Measurements from ENCODE around the gene FGFBP2. TPM values are rescaled to one million over a fixed set of nuclear protein-coding genes. Genes with fewer than 3 reads are reported as not detected.
A peak's percentile ranks its signal among the peaks of the same experiment; 100 is the strongest.

FGFBP2 gene
- polyA plus RNA-seq, 1 experiment = not detected

- CTCF ChIA-PET = interaction anchor here (0.6 to 4.4 kb wide), 7 partner anchors 24 to 302 kb away, joined by 3 to 38 read pairs (median 4); no protein-coding TSS in a partner anchor
- Histone ChIP-seq H3K36me3 (ENCODE audit: control insufficient read depth, insufficient read depth, low read length) (no peaks in the 10 kb centered on the region), H3K27me3 (ENCODE audit: control insufficient read depth, insufficient read depth, low read length) (peaks cover 6% of the 10 kb centered on the region), H3K4me3 (ENCODE audit: low read depth, low read length) (no peak overlapping the region)
- no peak for DNase-seq (ENCODE audit: low read depth)
- TF ChIP-seq CTCF (IDR thresholded peaks at IDR 0.05; ENCODE audit: insufficient read depth, low read depth, low read length) = no peak
- POLR2A ChIA-PET = no interaction called here
Observed at GRCh38 chr4:15961781-15962510, 1.0 kb downstream of the FGFBP2 start.

- CTCF ChIA-PET = interaction anchor here (0.6 to 1.7 kb wide), 7 partner anchors 17 to 479 kb away, joined by 3 to 18 read pairs (median 4); no protein-coding TSS in a partner anchor
- POLR2A ChIA-PET = no interaction called here
- H3K27me3 ChIP-seq (ENCODE audit: control insufficient read depth, insufficient read depth, low read length) = peaks cover 8% of the 10 kb centered on the region
- no peak overlapping the region for H3K4me3 ChIP-seq (ENCODE audit: low read depth, low read length)
- no peaks in the 10 kb centered on the region for H3K36me3 ChIP-seq (ENCODE audit: control insufficient read depth, insufficient read depth, low read length)
- DNase-seq (ENCODE audit: low read depth) = no peak
- TF ChIP-seq CTCF (IDR thresholded peaks at IDR 0.05; ENCODE audit: insufficient read depth, low read depth, low read length) = no peak
Observed at GRCh38 chr4:15958562-15958961, 4.4 kb downstream of the FGFBP2 start.

- Histone ChIP-seq H3K4me3 (ENCODE audit: low read depth, low read length) (no peak overlapping the region), H3K27me3 (ENCODE audit: control insufficient read depth, insufficient read depth, low read length) (peaks cover 3% of the 10 kb centered on the region), H3K36me3 (ENCODE audit: control insufficient read depth, insufficient read depth, low read length) (no peaks in the 10 kb centered on the region)
- ChIA-PET CTCF (interaction anchor here (0.6 to 4.6 kb wide), 48 partner anchors 8 to 485 kb away, joined by 3 to 192 read pairs (median 5); partner anchors contain the start of gene FGFBP1), POLR2A (no interaction called here)
- no peak for DNase-seq (ENCODE audit: low read depth)
- peak; percentile 98 for TF ChIP-seq CTCF (IDR thresholded peaks at IDR 0.05; ENCODE audit: insufficient read depth, low read depth, low read length)
Observed at GRCh38 chr4:15956179-15956850, 6.7 kb downstream of the FGFBP2 start.

- Histone ChIP-seq H3K36me3 (ENCODE audit: control insufficient read depth, insufficient read depth, low read length) (no peaks in the 10 kb centered on the region), H3K4me3 (ENCODE audit: low read depth, low read length) (no peak overlapping the region), H3K27me3 (ENCODE audit: control insufficient read depth, insufficient read depth, low read length) (peaks cover 3% of the 10 kb centered on the region)
- ChIA-PET CTCF (interaction anchor here (0.6 to 4.6 kb wide), 44 partner anchors 9 to 485 kb away, joined by 3 to 192 read pairs (median 5); partner anchors contain the start of gene FGFBP1), POLR2A (no interaction called here)
- DNase-seq (ENCODE audit: low read depth) = no peak
- TF ChIP-seq CTCF (IDR thresholded peaks at IDR 0.05; ENCODE audit: insufficient read depth, low read depth, low read length) = peak; percentile 32; the same call in 1 of the 2 replicates
Observed at GRCh38 chr4:15955670-15956069, 7.3 kb downstream of the FGFBP2 start.

GRCh38 chr4:15953625-15954024 lies 9.3 kb downstream of the FGFBP2 start:
- no peak for DNase-seq (ENCODE audit: low read depth)
- Histone ChIP-seq H3K4me3 (ENCODE audit: low read depth, low read length) (no peak overlapping the region), H3K36me3 (ENCODE audit: control insufficient read depth, insufficient read depth, low read length) (no peaks in the 10 kb centered on the region), H3K27me3 (ENCODE audit: control insufficient read depth, insufficient read depth, low read length) (peaks cover 3% of the 10 kb centered on the region)
- CTCF ChIA-PET = interaction anchor here (0.6 to 4.6 kb wide), 10 partner anchors 9 to 473 kb away, joined by 3 to 50 read pairs (median 5); no protein-coding TSS in a partner anchor
- POLR2A ChIA-PET = no interaction called here
- TF ChIP-seq CTCF (IDR thresholded peaks at IDR 0.05; ENCODE audit: insufficient read depth, low read depth, low read length) = no peak
